Activated T-cell treated with anti-CD3 and anti-CD28 coated beads, Interleukin-2, amount 50 U/mL, for 4 hours (primary cell): ENCODE data around the gene PER1. TPM values are rescaled to one million over a fixed set of nuclear protein-coding genes. Genes with fewer than 3 reads are reported as not detected.

Experiments
- ATAC-seq, 2 donors: fragments of 200-7000 bp; cut with Tn5 transposase; one replicate each; pipeline ENCODE4 v1.10.0; 2021
- DNase-seq: peaks from one replicate; pipeline ENCODE4 v3.0.0-alpha.2; 2020
- H3K27me3 Mint-ChIP-seq: one replicate; pipeline ENCODE4 v1.8.0; 2021; ENCODE audit warnings: low read depth, mixed read lengths
- H3K36me3 Mint-ChIP-seq: one replicate; pipeline ENCODE4 v1.8.0; 2022; ENCODE audit warnings: mixed read lengths; ENCODE audit not compliant: insufficient read depth
- H3K4me1 Mint-ChIP-seq: one replicate; pipeline ENCODE4 v1.8.0; 2021; ENCODE audit warnings: low read depth, mixed read lengths
- H3K4me3 Mint-ChIP-seq: one replicate; pipeline ENCODE4 v1.8.0; 2021; ENCODE audit warnings: mild to moderate bottlenecking, moderate library complexity, mixed read lengths
- H3K9me3 Mint-ChIP-seq: one replicate; pipeline ENCODE4 v1.8.0; 2021; ENCODE audit warnings: mixed read lengths
- total RNA-seq, 3 donors: library from RNA; stranded (reverse); gene quantifications; one replicate each; pipeline ENCODE4 v1.2.1, GENCODE V29; 2021

PER1 gene, protein sequence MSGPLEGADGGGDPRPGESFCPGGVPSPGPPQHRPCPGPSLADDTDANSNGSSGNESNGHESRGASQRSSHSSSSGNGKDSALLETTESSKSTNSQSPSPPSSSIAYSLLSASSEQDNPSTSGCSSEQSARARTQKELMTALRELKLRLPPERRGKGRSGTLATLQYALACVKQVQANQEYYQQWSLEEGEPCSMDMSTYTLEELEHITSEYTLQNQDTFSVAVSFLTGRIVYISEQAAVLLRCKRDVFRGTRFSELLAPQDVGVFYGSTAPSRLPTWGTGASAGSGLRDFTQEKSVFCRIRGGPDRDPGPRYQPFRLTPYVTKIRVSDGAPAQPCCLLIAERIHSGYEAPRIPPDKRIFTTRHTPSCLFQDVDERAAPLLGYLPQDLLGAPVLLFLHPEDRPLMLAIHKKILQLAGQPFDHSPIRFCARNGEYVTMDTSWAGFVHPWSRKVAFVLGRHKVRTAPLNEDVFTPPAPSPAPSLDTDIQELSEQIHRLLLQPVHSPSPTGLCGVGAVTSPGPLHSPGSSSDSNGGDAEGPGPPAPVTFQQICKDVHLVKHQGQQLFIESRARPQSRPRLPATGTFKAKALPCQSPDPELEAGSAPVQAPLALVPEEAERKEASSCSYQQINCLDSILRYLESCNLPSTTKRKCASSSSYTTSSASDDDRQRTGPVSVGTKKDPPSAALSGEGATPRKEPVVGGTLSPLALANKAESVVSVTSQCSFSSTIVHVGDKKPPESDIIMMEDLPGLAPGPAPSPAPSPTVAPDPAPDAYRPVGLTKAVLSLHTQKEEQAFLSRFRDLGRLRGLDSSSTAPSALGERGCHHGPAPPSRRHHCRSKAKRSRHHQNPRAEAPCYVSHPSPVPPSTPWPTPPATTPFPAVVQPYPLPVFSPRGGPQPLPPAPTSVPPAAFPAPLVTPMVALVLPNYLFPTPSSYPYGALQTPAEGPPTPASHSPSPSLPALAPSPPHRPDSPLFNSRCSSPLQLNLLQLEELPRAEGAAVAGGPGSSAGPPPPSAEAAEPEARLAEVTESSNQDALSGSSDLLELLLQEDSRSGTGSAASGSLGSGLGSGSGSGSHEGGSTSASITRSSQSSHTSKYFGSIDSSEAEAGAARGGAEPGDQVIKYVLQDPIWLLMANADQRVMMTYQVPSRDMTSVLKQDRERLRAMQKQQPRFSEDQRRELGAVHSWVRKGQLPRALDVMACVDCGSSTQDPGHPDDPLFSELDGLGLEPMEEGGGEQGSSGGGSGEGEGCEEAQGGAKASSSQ (N-terminal part only)
- total RNA-seq: 10 to 100 TPM; 30.4 to 36.9 (median 36.7) TPM

DNA sequence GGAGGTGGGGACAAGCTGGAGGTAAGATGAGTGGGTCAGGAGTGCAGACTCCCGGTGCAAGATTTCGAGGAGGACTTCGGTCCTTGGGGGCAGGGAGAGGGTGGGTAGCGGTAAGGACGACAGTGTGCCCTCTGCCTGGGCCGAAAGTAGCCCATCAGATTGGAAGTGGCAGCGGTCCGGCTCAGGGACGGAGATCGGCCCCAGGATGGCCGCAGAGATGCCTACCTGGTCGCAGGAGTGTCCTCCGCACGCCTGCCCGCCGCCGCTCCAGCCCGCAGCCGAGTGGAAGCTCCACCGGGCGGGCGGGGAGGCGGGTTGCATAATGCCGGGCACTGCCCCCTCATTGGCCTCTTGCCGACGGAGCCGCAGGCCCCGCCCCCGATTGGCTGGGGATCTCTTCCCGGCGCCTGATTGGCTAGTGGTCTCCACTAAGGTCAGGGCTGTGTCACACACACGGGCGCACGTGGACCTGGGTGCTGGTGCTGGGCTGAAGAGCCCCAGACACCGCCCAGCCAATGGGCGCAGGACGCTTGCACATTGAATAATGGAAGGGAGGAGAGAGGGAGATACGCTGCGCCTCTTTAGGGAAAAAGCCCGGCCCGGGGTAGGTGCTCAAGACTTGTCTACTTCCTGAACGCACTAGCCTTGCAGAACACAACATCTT, at the start of gene PER1:
Gene PER1 (minus strand): TSS at position 293 of the 664 bp plus-strand sequence. CDS start 1,698 bp downstream, outside the sequence.
- Mint-ChIP-seq H3K4me1 (peaks cover 21% of the 10 kb centered on the region), H3K27me3 (no peaks in the 10 kb centered on the region), H3K4me3 (no peak within 1 kb of the TSS), H3K36me3 (peaks cover 12% of the 10 kb centered on the region), H3K9me3 (no peaks in the 10 kb centered on the region)
- DNase-seq (peak; percentile 86), ATAC-seq (peak; percentile 15 to 19)

DNA sequence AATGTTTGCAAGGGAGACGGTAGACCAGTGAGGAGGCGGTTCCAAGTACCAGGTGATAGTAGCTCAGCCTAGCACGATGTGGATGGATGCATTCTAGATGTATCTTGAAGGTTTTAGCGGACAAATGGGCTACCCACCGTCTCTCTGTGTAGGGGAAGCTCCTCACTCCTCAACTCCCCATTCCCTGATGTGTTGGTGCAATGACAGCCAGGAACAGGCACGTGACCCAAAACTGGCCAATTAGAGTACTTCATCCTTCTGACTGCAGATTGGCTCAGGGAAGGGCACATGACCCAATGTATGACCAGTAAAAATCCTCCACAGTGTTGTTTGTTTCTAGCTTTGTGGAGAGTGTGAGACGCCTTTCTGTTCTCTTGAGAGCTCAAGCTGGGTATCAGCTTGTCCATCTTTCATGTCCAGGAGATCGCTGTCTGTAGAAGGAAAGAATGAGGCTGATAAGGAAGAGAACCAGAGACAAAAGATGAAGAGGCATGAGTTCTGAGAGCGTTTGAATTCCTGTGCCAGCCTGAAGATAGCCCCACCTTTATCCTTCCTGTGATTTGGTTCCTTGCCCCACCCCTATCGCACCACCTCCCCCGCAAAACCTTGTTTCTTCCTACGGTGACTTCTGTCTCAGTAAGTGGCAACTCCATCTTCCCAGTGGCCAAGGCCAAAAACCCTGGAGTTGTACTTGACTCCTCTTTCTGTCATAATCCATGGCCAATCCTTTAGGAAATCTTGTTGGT, 40.0 kb upstream of the PER1 start:
- H3K36me3 Mint-ChIP-seq: no peaks in the 10 kb centered on the region
- DNase-seq (no peak), ATAC-seq (peak; percentile 15)
- H3K4me3 Mint-ChIP-seq: no peak overlapping the region
- H3K27me3 Mint-ChIP-seq: no peaks in the 10 kb centered on the region
- no peaks in the 10 kb centered on the region for H3K9me3 Mint-ChIP-seq
- H3K4me1 Mint-ChIP-seq: peaks cover 12% of the 10 kb centered on the region

DNA sequence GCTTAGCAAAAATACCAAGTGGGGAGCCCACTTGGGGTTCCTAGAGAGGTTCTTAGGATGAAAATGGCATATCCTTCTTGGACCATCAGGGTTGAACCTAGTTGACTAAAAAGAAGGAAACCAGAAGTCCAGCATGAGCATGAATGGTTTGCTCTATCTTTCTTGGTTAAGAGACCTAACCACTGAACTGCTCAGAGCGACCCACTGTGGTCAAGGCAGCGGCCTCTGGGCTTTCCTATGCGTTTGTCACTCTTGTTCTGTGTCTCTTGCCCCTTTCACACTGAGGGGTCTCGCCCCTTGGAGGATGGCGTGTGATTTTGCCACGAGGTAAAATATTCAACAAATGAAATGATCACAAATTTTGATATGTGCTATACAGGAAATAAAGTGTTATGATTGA, 38.3 kb upstream of the PER1 start:
- Mint-ChIP-seq H3K36me3 (no peaks in the 10 kb centered on the region), H3K4me1 (peaks cover 11% of the 10 kb centered on the region), H3K9me3 (no peaks in the 10 kb centered on the region), H3K4me3 (no peak overlapping the region), H3K27me3 (no peaks in the 10 kb centered on the region)
- DNase-seq (no peak), ATAC-seq (no peak)

DNA sequence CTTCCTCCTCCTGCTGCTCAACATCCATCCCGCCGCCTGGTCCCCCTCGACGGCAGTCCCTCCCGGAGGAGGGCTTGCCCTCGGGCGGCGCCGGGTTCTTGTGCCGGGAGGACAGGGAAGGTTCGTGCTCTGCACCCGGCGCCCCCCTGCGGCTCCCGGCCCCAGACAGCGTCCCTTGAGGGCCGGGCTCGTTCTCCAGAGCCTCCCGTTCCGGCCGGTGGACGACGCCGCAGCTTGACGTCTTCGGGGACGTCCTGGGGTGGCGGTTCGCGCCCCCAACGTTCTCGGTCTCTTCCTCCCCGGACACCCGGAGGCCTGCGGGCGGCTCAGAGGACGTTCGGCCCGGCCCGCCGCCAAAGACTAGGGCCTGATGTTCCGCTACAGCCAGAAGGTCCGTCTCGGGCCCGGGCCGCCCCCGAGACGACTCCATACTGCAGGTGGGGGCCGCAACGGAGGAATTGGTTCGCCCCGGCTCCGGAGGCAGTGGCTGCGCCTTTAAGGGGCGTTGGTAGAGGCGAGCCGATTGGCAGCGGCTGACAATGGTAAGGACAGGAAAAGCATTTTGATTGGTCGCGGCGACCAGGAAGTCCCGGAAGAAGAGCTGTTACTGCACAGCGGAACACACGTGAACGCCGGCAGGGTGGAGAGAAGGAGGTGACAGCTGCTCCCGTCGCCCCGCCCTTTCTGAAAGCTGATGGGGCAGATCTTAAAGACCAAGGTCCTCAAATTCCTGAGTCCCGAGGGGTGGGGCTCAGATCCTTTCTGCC, 37.7 kb upstream of the PER1 start, which contains the start of gene BORCS6:
Gene BORCS6 (minus strand): TSS at position 470 of the 767 bp plus-strand sequence. CDS start 40 bp downstream, at position 430.
- no peaks in the 10 kb centered on the region for H3K27me3 Mint-ChIP-seq
- H3K9me3 Mint-ChIP-seq: no peaks in the 10 kb centered on the region
- peak; percentile 66 to 69 for ATAC-seq
- H3K4me1 Mint-ChIP-seq: peaks cover 11% of the 10 kb centered on the region
- H3K36me3 Mint-ChIP-seq: no peaks in the 10 kb centered on the region
- DNase-seq: peak; percentile 88
- H3K4me3 Mint-ChIP-seq: no peak within 1 kb of the TSS

DNA sequence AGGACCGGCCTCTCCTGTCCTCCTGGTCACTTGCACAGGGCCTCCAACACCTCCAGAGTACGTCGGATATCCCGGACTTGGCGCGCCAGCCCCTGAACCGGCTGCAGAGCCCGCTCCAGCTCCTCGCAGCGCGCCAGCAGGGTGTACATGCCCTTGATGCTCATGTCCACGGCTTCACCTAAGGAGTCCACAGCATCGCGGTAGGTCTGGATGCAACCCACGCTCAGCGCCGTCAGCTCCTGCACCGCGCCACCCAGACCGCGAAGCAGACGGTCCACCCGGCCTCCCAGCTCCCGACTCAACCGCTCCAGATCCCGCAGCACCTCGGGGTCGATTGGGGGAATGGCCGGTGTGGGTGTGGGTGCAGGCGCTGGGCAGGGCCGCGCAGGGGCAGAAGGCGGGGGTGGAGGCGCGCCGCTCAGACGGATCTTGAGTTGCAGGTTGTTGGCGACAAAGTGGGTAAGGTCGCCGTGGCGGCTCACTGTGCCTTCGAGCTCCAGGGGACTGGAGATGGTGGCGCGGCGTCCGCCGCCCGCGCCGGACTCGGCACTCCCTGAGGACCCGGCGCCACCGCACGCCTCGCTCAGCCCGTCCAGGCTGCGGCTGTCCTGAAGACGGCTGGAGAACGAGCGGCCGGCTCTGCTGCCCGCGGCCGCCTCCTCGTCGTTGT, 37.0 kb upstream of the PER1 start:
- H3K9me3 Mint-ChIP-seq: no peaks in the 10 kb centered on the region
- peaks cover 11% of the 10 kb centered on the region for H3K4me1 Mint-ChIP-seq
- no peaks in the 10 kb centered on the region for H3K36me3 Mint-ChIP-seq
- DNase-seq: no peak
- no peaks in the 10 kb centered on the region for H3K27me3 Mint-ChIP-seq
- no peak for ATAC-seq
- H3K4me3 Mint-ChIP-seq: no peak overlapping the region

DNA sequence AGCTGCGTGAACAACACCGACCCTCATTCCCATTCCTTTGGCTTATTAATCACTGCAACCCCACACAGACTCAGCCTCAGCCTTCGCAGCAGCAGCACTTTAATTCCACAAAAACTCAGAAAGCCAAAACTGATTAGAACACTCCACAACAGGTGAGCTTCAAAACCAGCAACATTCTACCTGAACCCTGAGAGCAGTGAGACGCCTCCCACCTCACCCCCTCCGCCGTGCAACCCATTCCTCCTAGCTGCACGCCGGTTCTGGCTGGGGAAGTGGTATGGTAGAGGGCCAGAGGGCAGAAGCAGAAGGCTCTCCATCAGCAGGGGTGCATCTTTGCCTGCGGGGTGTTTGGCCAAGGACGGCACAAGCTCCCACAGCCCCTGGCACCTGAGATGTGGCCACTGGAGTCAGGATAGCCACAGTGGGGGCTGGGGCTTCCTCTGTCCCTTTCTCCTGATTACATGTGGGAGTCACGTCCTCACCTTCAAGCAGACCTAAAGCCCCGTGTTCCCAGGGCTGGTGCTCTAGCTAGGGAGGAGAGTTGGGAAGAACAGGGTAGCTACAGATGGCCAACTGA, 36.1 kb upstream of the PER1 start:
- Mint-ChIP-seq H3K27me3 (no peaks in the 10 kb centered on the region), H3K4me3 (no peak overlapping the region), H3K9me3 (no peaks in the 10 kb centered on the region), H3K4me1 (peaks cover 11% of the 10 kb centered on the region), H3K36me3 (no peaks in the 10 kb centered on the region)
- DNase-seq: no peak
- ATAC-seq: no peak

DNA sequence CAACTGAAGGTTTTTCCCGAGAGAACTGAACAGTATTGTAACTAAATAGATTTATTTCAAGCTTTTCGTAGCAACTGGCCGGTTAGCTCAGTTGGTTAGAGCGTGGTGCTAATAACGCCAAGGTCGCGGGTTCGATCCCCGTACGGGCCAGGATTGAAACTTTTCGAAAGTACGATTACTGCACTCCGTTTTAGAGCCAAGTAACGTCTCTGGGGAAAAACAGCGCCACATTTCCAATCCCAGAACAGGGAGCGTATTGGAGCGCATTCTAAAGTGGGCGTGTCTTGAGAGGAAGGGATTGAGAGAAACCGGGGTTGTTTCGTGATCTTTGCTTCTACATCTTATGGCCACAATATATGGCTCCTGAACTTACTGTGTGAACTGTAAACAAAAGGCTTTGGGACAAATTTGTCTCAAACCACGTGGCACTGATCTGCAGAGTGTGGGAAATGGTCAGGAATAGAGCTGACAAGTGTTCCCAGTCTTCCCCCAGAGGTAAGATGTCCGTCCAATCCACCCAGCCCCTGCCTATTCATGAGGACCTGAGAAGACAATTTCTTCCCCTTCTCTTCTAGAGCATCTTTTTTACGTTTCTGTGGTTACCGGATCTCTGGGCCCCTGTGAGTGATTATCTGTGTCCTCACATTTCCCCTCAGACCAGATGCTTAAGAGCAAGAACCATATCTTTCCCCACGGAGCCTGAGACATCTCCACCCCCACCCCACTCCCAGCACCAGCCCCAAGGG, 35.5 kb upstream of the PER1 start:
- no peak overlapping the region for H3K4me3 Mint-ChIP-seq
- no peaks in the 10 kb centered on the region for H3K9me3 Mint-ChIP-seq
- H3K4me1 Mint-ChIP-seq: peaks cover 11% of the 10 kb centered on the region
- ATAC-seq: peak; percentile 36 to 45
- H3K27me3 Mint-ChIP-seq: no peaks in the 10 kb centered on the region
- DNase-seq: peak; percentile 93
- no peaks in the 10 kb centered on the region for H3K36me3 Mint-ChIP-seq

DNA sequence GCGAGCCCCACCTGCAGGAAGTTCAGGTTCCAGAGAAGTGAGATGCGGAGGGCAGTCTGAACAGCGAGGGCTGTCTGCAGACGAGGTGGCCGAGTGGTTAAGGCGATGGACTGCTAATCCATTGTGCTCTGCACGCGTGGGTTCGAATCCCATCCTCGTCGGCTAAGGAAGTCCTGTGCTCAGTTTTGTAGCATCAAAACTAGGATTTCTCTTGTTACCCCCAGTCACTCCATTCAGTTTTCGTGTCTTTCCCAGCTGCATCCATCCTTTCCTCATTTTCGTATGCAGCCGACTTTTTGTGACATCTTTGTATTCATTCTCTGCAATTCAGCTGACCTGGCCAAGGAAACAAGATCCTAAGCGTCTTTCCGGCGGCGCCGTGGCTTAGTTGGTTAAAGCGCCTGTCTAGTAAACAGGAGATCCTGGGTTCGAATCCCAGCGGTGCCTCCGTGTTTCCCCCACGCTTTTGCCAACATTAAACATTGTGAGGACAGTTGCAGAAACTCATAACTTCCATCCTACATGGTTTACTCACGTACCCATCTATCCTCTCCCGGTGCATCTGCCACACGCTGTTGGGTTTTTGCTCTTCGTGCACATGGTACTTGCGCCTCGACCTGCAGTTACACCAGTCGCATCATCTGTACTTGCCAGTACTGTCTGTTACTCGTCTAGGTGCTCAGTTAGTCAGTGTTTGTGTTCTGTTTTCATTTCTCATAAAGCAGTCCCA, 34.7 kb upstream of the PER1 start:
- peak; percentile 91 for DNase-seq
- Mint-ChIP-seq H3K27me3 (no peaks in the 10 kb centered on the region), H3K9me3 (no peaks in the 10 kb centered on the region), H3K4me3 (no peak overlapping the region), H3K36me3 (no peaks in the 10 kb centered on the region), H3K4me1 (peaks cover 12% of the 10 kb centered on the region)
- peak; percentile 39 to 49 for ATAC-seq

DNA sequence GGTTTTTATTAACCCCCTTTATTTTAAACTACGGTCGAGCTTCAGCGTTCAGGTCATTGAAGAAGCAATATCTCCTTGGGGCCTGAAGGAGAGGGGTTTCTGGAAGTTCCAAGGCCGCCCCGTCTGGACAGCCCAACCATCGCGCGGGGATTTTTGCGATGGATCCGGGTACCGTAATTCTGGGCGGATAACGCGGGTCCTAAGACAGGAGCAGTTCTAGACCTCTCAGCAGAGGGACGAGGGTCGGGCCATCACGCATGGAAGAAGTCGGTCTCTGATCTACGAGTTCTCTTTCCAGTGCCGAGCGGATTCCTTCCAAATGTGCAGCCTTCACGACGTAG, 34.2 kb upstream of the PER1 start:
- Mint-ChIP-seq H3K27me3 (no peaks in the 10 kb centered on the region), H3K36me3 (no peaks in the 10 kb centered on the region)

DNA sequence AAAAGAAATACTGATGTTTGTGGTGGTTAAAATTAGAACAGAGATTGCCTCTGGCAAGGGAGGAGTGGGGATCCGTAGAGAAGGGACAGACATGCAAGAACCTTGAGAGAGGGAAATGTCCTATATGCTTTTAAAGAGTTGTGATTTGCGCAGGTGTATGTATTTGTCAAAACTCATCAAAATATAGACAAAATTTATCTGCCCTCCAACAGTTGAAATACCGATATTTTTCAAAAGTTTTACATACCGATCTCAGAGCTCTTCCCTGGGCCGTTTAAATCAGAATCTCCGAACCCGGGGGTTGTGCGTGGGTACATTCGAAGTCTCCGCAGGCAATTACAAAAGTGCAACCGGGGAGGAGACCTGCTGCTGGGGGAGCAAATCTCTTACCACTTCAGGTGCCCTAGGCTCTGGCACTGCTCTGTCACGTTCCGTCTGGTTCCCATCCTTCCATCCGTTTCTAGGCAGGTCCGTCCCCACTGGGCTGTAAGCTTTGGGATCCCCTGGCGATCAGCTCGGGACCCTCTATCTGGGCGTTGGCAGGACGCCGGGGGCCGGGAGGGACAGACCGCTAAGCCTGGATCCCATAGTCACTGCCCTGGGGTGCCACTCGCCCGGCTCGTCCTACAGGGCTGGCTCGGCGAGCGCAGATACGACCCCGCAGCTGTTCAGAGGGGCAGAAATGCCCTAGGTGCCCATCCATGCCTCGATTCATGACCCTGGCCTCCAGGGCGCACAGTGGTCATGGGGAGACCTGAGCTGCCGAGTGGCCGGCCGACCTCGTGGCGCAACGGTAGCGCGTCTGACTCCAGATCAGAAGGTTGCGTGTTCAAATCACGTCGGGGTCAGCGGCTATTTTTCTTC, 33.6 kb upstream of the PER1 start:
- no peak overlapping the region for H3K4me3 Mint-ChIP-seq
- ATAC-seq (peak in 1 of 2 donors; percentile 9), DNase-seq (peak; percentile 95)
- peaks cover 10% of the 10 kb centered on the region for H3K4me1 Mint-ChIP-seq
- no peaks in the 10 kb centered on the region for H3K36me3 Mint-ChIP-seq
- H3K9me3 Mint-ChIP-seq: no peaks in the 10 kb centered on the region
- H3K27me3 Mint-ChIP-seq: no peaks in the 10 kb centered on the region

More for the DNA sequence above, 34.2 kb upstream of the PER1 start:
- Mint-ChIP-seq H3K9me3 (no peaks in the 10 kb centered on the region), H3K4me1 (peaks cover 13% of the 10 kb centered on the region), H3K4me3 (no peak overlapping the region)
- no peak for ATAC-seq
- no peak for DNase-seq
